K562 (cell line): ENCODE results near the gene PLK5. TPM values are rescaled to one million over a fixed set of nuclear protein-coding genes. Genes with fewer than 3 reads are reported as not detected.

Experiments used
- ATAC-seq: fragments of 200-7000 bp; cut with Tn5 transposase; 3 replicates; pipeline ENCODE4 v1.9.1; 2020; ENCODE audit warnings: moderate library complexity
- Bru-seq: library from RNA; stranded (reverse); fragments of 400-500 nt; gene quantifications from one replicate; lab custom pipeline; 2021; lab: Mats Ljungman, UMichigan
- BruChase-seq, 2 experiments: library from RNA; stranded (reverse); fragments of 400-500 nt; gene quantifications; one replicate each; lab custom pipeline; 2021; lab: Mats Ljungman, UMichigan
- BruUV-seq: library from RNA; stranded (reverse); fragments of 400-500 nt; replicated peaks from 2 replicates; lab custom pipeline; 2021; lab: Mats Ljungman, UMichigan
- CTCF ChIA-PET: fragments of 300-600 bp; formaldehyde crosslinking; extraction: SDS; loops from one replicate; lab custom pipeline; 2021; ENCODE audit warnings: low intra/inter-chr PET ratio; lab: Yijun Ruan, JAX
- POLR2A ChIA-PET: fragments of 300-600, 350-650 bp; sonication (Branson Sonifier 250); formaldehyde crosslinking; extraction: SDS; loops from one replicate; lab custom pipeline; 2021; ENCODE audit warnings: antibody characterized with exemption, inconsistent platforms; lab: Yijun Ruan, JAX
- DNase-seq, 4 experiments: peaks; one replicate each; pipeline versions ENCODE4 v3.0.0 to v3.0.0-alpha.2; 2011 to 2018; ENCODE audit warnings: low spot score in 3 of 4, mixed read lengths in 3 of 4; ENCODE audit errors: extremely low read depth in 1 of 4
- FAIRE-seq: peaks from 2 replicates; lab custom pipeline; 2011; peaks lifted over from hg19 to GRCh38; lab: Jason Lieb, UNC
- H2AFZ ChIP-seq: 2 replicates; pipeline ENCODE4 v1.6.0; 2011; ENCODE audit warnings: low read depth, low read length, control low read depth, inconsistent platforms
- H3K27ac ChIP-seq: fragments of 200-600 bp; 3 replicates; pipeline ENCODE4 v1.8.0; 2011; ENCODE audit warnings: low read depth, mild to moderate bottlenecking, control low read depth, inconsistent platforms, low read length, moderate library complexity, mixed read lengths; ENCODE audit errors: extremely low read depth
- H3K27me3 ChIP-seq, 2 experiments: fragments of 300-600 bp in 1 of 2; 2 replicates in 1 of 2; 3 replicates in 1 of 2; pipeline versions ENCODE4 v1.6.0 to v1.8.0; 2011; ENCODE audit warnings: inconsistent platforms in 2 of 2, low read length in 2 of 2, mild to moderate bottlenecking in 1 of 2, mixed read lengths in 1 of 2, moderate library complexity in 1 of 2; ENCODE audit not compliant: control insufficient read depth in 2 of 2, insufficient read depth in 2 of 2
- H3K36me3 ChIP-seq: fragments of 300-600 bp; 3 replicates; pipeline ENCODE4 v1.8.0; 2011; ENCODE audit warnings: mild to moderate bottlenecking, low read length, inconsistent platforms; ENCODE audit not compliant: control insufficient read depth, insufficient read depth
- H3K4me1 ChIP-seq, 2 experiments: fragments of 200-600 bp in 1 of 2; replicated peaks in 1 of 2; 2 replicates in 1 of 2; 3 replicates in 1 of 2; pipeline versions ENCODE4 v1.5.1 to v1.8.0; 2011; ENCODE audit warnings: inconsistent platforms in 2 of 2, low read length in 2 of 2, mild to moderate bottlenecking in 1 of 2, mixed read lengths in 1 of 2, moderate library complexity in 1 of 2; ENCODE audit not compliant: control insufficient read depth in 2 of 2, insufficient read depth in 2 of 2
- H3K4me2 ChIP-seq: 2 replicates; pipeline ENCODE4 v1.6.1; 2011; ENCODE audit warnings: low read length, control low read depth, inconsistent platforms, mixed read lengths; ENCODE audit not compliant: insufficient read depth
- H3K4me3 ChIP-seq: fragments of 200-600 bp; sonication (generic), shearing (Covaris generic); 2 replicates; pipeline ENCODE4 v1.5.1; 2016; ENCODE audit warnings: control low read depth, inconsistent platforms
- H3K79me2 ChIP-seq: fragments of 200-600 bp; 3 replicates; pipeline ENCODE4 v1.8.0; 2011; ENCODE audit warnings: low read length, inconsistent platforms; ENCODE audit not compliant: control insufficient read depth, insufficient read depth
- H3K9ac ChIP-seq, 2 experiments: 2 replicates each; pipeline versions ENCODE4 v1.6.0 to v1.6.1; 2011; ENCODE audit warnings: low read depth in 2 of 2, low read length in 2 of 2, control low read depth in 1 of 2, inconsistent platforms in 1 of 2, mild to moderate bottlenecking in 1 of 2, mixed read lengths in 1 of 2; ENCODE audit not compliant: insufficient read depth in 1 of 2
- H3K9me1 ChIP-seq: one replicate; pipeline ENCODE4 v1.6.0; 2011; ENCODE audit warnings: inconsistent platforms, mild to moderate bottlenecking, low read length, moderate library complexity; ENCODE audit not compliant: control insufficient read depth, insufficient read depth
- H3K9me3 ChIP-seq: replicated peaks from 2 replicates; pipeline ENCODE4 v1.5.1; 2011; ENCODE audit warnings: low read depth, low read length, inconsistent platforms; ENCODE audit not compliant: control insufficient read depth, insufficient read depth
- H4K20me1 ChIP-seq: replicated peaks from 2 replicates; pipeline ENCODE4 v1.6.1; 2011; ENCODE audit warnings: low read length, inconsistent platforms, mixed read lengths; ENCODE audit not compliant: control insufficient read depth, insufficient read depth
- BCL6 ChIP-seq: fragments of 250-450 bp; sonication (Bioruptor Pico); IDR thresholded peaks from 2 replicates; pipeline ENCODE4 v1.4.0; 2020
- BCOR ChIP-seq: fragments of 450-650 bp; IDR thresholded peaks from 2 replicates; pipeline ENCODE4 v1.6.1; 2016
- FOXJ2 ChIP-seq: fragments of 200-800 bp; sonication (Bioruptor generic); IDR thresholded peaks from 2 replicates; pipeline ENCODE4 v1.6.1; 2016; ENCODE audit warnings: missing genetic modification characterization, missing compliant biosample characterization
- KDM5B ChIP-seq: fragments of 200-600 bp; sonication (generic); IDR thresholded peaks from 2 replicates; pipeline ENCODE4 v1.6.1; 2012; ENCODE audit warnings: low read depth, mild to moderate bottlenecking, moderate library complexity, low read length, control low read depth, inconsistent platforms; ENCODE audit not compliant: insufficient replicate concordance
- KLF10 ChIP-seq: fragments of 250-450 bp; sonication (Bioruptor Pico); IDR thresholded peaks from 2 replicates; pipeline ENCODE4 v1.6.1; 2021; ENCODE audit warnings: matching md5 sums
- NR2F6 ChIP-seq: fragments of 450-650 bp; formaldehyde crosslinking; IDR thresholded peaks from 2 replicates; pipeline ENCODE4 v1.4.0; 2020; ENCODE audit warnings: mild to moderate bottlenecking
- PHF8 ChIP-seq: fragments of 200-600 bp; sonication (generic); IDR thresholded peaks from 2 replicates; pipeline ENCODE4 v1.6.1; 2012; ENCODE audit warnings: mixed run types, mild to moderate bottlenecking, inconsistent platforms, low read length, moderate library complexity, borderline replicate concordance
- POLR2G ChIP-seq: fragments of 200-400 bp; formaldehyde crosslinking; IDR thresholded peaks from 2 replicates; pipeline ENCODE4 v1.6.1; 2017; ENCODE audit warnings: low read depth, mild to moderate bottlenecking, antibody characterized with exemption, low read length, moderate library complexity
- RBM17 ChIP-seq: fragments of 200-400 bp; formaldehyde crosslinking; IDR thresholded peaks from 2 replicates; pipeline ENCODE4 v1.6.1; 2017; ENCODE audit warnings: low read depth, mild to moderate bottlenecking, low read length, borderline replicate concordance
- SMARCA5 ChIP-seq: fragments of 450-650 bp; IDR thresholded peaks from 2 replicates; pipeline ENCODE4 v1.6.1; 2016
- SPI1 ChIP-seq: IDR thresholded peaks from 2 replicates; pipeline ENCODE4 v1.6.1; 2011; ENCODE audit warnings: low read depth, low read length, control low read depth, borderline replicate concordance
- SRSF1 ChIP-seq: fragments of 200-400 bp; formaldehyde crosslinking; IDR thresholded peaks from 2 replicates; pipeline ENCODE4 v1.6.1; 2017; ENCODE audit warnings: mild to moderate bottlenecking, low read depth, low read length, moderate library complexity
- ZNF239 ChIP-seq: fragments of 250-450 bp; sonication (Bioruptor Pico); IDR thresholded peaks from 2 replicates; pipeline ENCODE4 v1.4.0; 2020; ENCODE audit warnings: mild to moderate bottlenecking
- ZNF253 ChIP-seq: fragments of 250-450 bp; sonication (Bioruptor Pico); conservative IDR thresholded peaks from 2 replicates; pipeline ENCODE4 v1.6.1; 2021; ENCODE audit warnings: mild to moderate bottlenecking
- ZNF280B ChIP-seq: fragments of 250-450 bp; sonication (Bioruptor Pico); IDR thresholded peaks from 2 replicates; pipeline ENCODE4 v1.5.1; 2021; ENCODE audit warnings: mild to moderate bottlenecking
- ZNF324 ChIP-seq: fragments of 250-450 bp; sonication (Bioruptor Pico); IDR thresholded peaks from 2 replicates; pipeline ENCODE4 v1.4.0; 2020; ENCODE audit warnings: mild to moderate bottlenecking
- ZNF507 ChIP-seq: conservative IDR thresholded peaks from 2 replicates; pipeline ENCODE4 v1.6.1; 2017; ENCODE audit warnings: missing genetic modification characterization, missing compliant biosample characterization
- ZNF77 ChIP-seq: fragments of 250-450 bp; sonication (Bioruptor Pico); IDR thresholded peaks from 2 replicates; pipeline ENCODE4 v1.5.0; 2020
- WGBS: fragments of 100-300 bp; shearing (Covaris generic); methylation state at CpG from one replicate; pipeline ENCODE4 v1.1.6; 2016; ENCODE audit warnings: low coverage, mixed read lengths; ENCODE audit not compliant: insufficient coverage; ENCODE audit errors: missing lambda C conversion rate; 5-methylcytosine and 5-hydroxymethylcytosine counted together
- in situ Hi-C: fragments of 300-500 bp; cut with MboI; formaldehyde crosslinking; loops from 4 replicates; pipeline ENCODE4 v1.15.0; 2018; ENCODE audit warnings: inconsistent platforms, mixed read lengths
- intact Hi-C: fragments of 100-400 bp; cut with micrococcal nuclease; formaldehyde crosslinking; loops from 2 replicates; pipeline ENCODE4 v1.14.2; 2022
- long read RNA-seq, 3 experiments: library from polyadenylated mRNA in 2 of 3; library from RNA in 1 of 3; unstranded in 2 of 3; stranded (forward) in 1 of 3; transcript quantifications; one replicate each; pipeline ENCODE4 v2.0.0, GENCODE V29; 2019 to 2022
- polyA minus RNA-seq, 3 experiments: library from RNA; depleted of rRNA, polyadenylated mRNA; stranded (reverse); fragments of >200 nt; gene quantifications; 2 replicates each; pipeline ENCODE4 v1.2.3, GENCODE V29; 2011
- polyA plus RNA-seq, 8 experiments: library from polyadenylated mRNA; depleted of rRNA in 4 of 8; stranded (reverse) in 5 of 8; unstranded in 3 of 8; fragments of >200 nt; fragmentation: Nextera tagmentation in 2 of 8; fragmentation: Illumina TruSeq in 1 of 8; extraction: Ambion mirVana in 2 of 8; extraction: Trizol in 1 of 8; gene quantifications; 2 replicates each; pipeline versions ENCODE4 v1.2.1 to v1.2.3, GENCODE V29; 2011 to 2014; ENCODE audit warnings: inconsistent platforms in 1 of 8, missing spikeins in 1 of 8
- total RNA-seq, 7 experiments: library from RNA; depleted of rRNA in 6 of 7; stranded (reverse); fragments of >200 nt in 6 of 7; fragmentation: Illumina TruSeq in 2 of 7; extraction: Trizol in 2 of 7; gene quantifications; 2 replicates each; pipeline versions ENCODE4 v1.2.1 to v1.2.3, GENCODE V29; 2011 to 2021; ENCODE audit warnings: low replicate concordance in 1 of 7

Gene PLK5
- total RNA-seq (2011; cell fraction: chromatin; rRNA removed; ENCODE audit: low replicate concordance): 0.25 and 1.2 TPM in 2 replicates
- 0.53 and 0.83 TPM in 2 replicates for total RNA-seq (2011; cell fraction: nucleolus; rRNA removed)
- 0.44 and 0.53 TPM in 2 replicates for total RNA-seq (2011; cell fraction: nucleoplasm; rRNA removed)
- 0.12 and 0.23 TPM in 2 replicates for total RNA-seq (2014; rRNA removed)
- total RNA-seq (2014; rRNA removed; fragmentation: Illumina TruSeq; extraction: Trizol): not detected in 2 replicates
- total RNA-seq (2015; rRNA removed; fragmentation: Illumina TruSeq; extraction: Trizol): not detected in 2 replicates
- total RNA-seq (2021): 0.16 TPM in 1 of 2 replicates, not detected in the other
- 0.04 and 0.08 TPM in 2 replicates for polyA plus RNA-seq (2011; rRNA removed)
- 0.06 and 0.16 TPM in 2 replicates for polyA plus RNA-seq (2011; cell fraction: cytosol; rRNA removed)
- 0.81 and 1.6 TPM in 2 replicates for polyA plus RNA-seq (2011; cell fraction: nucleus; rRNA removed)
- 0.08 TPM in 1 of 2 replicates, not detected in the other for polyA plus RNA-seq (2012)
- not detected in 2 replicates for polyA plus RNA-seq (2014; fragmentation: Illumina TruSeq; extraction: Trizol)
- polyA plus RNA-seq (2014; fragmentation: Nextera tagmentation; extraction: Ambion mirVana): not detected
- polyA plus RNA-seq (2014; rRNA removed): 0.07 and 0.27 TPM in 2 replicates
- polyA minus RNA-seq (2011; rRNA and poly(A)+ RNA removed): not detected in 2 replicates
- not detected in 2 replicates for polyA minus RNA-seq (2011; cell fraction: cytosol; rRNA and poly(A)+ RNA removed)
- 0.67 TPM in 2 replicates for polyA minus RNA-seq (2011; cell fraction: nucleus; rRNA and poly(A)+ RNA removed)
- Bru-seq, nascent RNA: percentile 31 among the genes with signal in this experiment
- percentile 20 among the genes with signal in this experiment for BruChase-seq, experiment 1, labeled RNA remaining after a 2-hour chase
- percentile 12 among the genes with signal in this experiment for BruChase-seq, experiment 2, labeled RNA remaining after a 6-hour chase
- long read RNA-seq, experiment 1: 0 reads
- long read RNA-seq, experiment 2: 0 reads
- long read RNA-seq, experiment 3: 0 reads

GRCh38 chr19:1523412-1524286 is at the start of gene PLK5:
Gene PLK5 (plus strand): TSS chr19:1524077. CDS start chr19:1526997, 2,920 bp downstream.
- FAIRE-seq: no peak
- WGBS: 23% methylated on average over 36 of the region's 92 CpGs
- Histone ChIP-seq H3K9me1 (no peaks in the 10 kb centered on the region), H3K4me3 (peak within 1 kb of the TSS; percentile 24), H3K9me3 (no peaks in the 10 kb centered on the region), H3K4me1 (peaks cover 3 to 52% of the 10 kb centered on the region in 2 experiments; a peak in 3 of 5 replicates), H4K20me1 (peaks cover 11% of the 10 kb centered on the region), H3K27ac (no peak within 1 kb of the TSS; the same call in 2 of the 3 replicates), H3K27me3 (peaks cover 11 to 28% of the 10 kb centered on the region in 2 experiments; a peak in 4 of 5 replicates), H2AFZ (no peak within 1 kb of the TSS), H3K79me2 (no peaks in the 10 kb centered on the region), H3K4me2 (peak within 1 kb of the TSS; percentile 35), H3K9ac (peak within 1 kb of the TSS in 1 of 2 experiments; percentile 86; a peak in 2 of 4 replicates), H3K36me3 (no peaks in the 10 kb centered on the region)
- ChIA-PET CTCF (interaction anchor here (0.6 kb wide), 2 partner anchors 102 to 242 kb away, joined by 4 read pairs; no protein-coding TSS in a partner anchor), POLR2A (interaction anchor here (0.6 kb wide), 1 partner anchor 126 kb away, joined by 3 read pairs; no protein-coding TSS in a partner anchor)
- peak; percentile 21 to 74 (median 54) for DNase-seq
- in situ Hi-C loops (no loop called here), intact Hi-C loops (no loop called here)
- ATAC-seq: peak; percentile 62
- no TSS peak for BruUV-seq
- TF ChIP-seq POLR2G (peak; percentile 69), BCL6 (no peak), NR2F6 (no peak), KLF10 (CRISPR knock-in tag) (no peak), SPI1 (no peak), BCOR (peak; percentile 12; the same call in 1 of the 2 replicates), PHF8 (peak; percentile 50; the same call in 1 of the 2 replicates), ZNF253 (CRISPR knock-in tag) (no peak), FOXJ2 (tag) (no peak), RBM17 (no peak), ZNF507 (no peak), ZNF324 (CRISPR knock-in tag) (no peak), SMARCA5 (no peak), SRSF1 (no peak), KDM5B (peak; percentile 68), ZNF77 (no peak), ZNF239 (CRISPR knock-in tag) (no peak), ZNF280B (CRISPR knock-in tag) (no peak)
